H9 (cell line): ENCODE measurements around the gene GPD1L. TPM values are rescaled to one million over a fixed set of nuclear protein-coding genes. Genes with fewer than 3 reads are reported as not detected.

Experiments
- DNase-seq: peaks from one replicate; pipeline ENCODE4 v3.0.0-alpha.2; 2017
- H2AFZ ChIP-seq: one replicate; pipeline ENCODE4 v1.6.1; 2013; ENCODE audit warnings: mild to moderate bottlenecking, low read length, control low read depth, moderate library complexity
- H2AK5ac ChIP-seq: 2 replicates; pipeline ENCODE4 v1.6.1; 2013; ENCODE audit warnings: low read length, control low read depth, mixed read lengths; ENCODE audit not compliant: insufficient read length
- H2BK120ac ChIP-seq: one replicate; pipeline ENCODE4 v1.6.1; 2013; ENCODE audit warnings: low read depth, mild to moderate bottlenecking, low read length, control low read depth, inconsistent platforms; ENCODE audit not compliant: poor library complexity, severe bottlenecking
- H2BK12ac ChIP-seq: 2 replicates; pipeline ENCODE4 v1.6.1; 2013; ENCODE audit warnings: low read length, control low read depth, mixed read lengths, low read depth; ENCODE audit not compliant: insufficient read length
- H2BK15ac ChIP-seq: 2 replicates; pipeline ENCODE4 v1.6.1; 2013; ENCODE audit warnings: low read depth, low read length, control low read depth
- H2BK20ac ChIP-seq: one replicate; pipeline ENCODE4 v1.6.1; 2013; ENCODE audit warnings: low read depth, mild to moderate bottlenecking, low read length, control low read depth, inconsistent platforms; ENCODE audit not compliant: poor library complexity, severe bottlenecking
- H2BK5ac ChIP-seq: 2 replicates; pipeline ENCODE4 v1.6.1; 2013; ENCODE audit warnings: low read length, control low read depth, mixed read lengths; ENCODE audit not compliant: insufficient read length
- H3K14ac ChIP-seq: 2 replicates; pipeline ENCODE4 v1.6.1; 2013; ENCODE audit warnings: low read length, control low read depth; ENCODE audit not compliant: insufficient read depth
- H3K18ac ChIP-seq: 2 replicates; pipeline ENCODE4 v1.6.1; 2013; ENCODE audit warnings: low read depth, mild to moderate bottlenecking, mixed read lengths, low read length, control low read depth; ENCODE audit not compliant: insufficient read length
- H3K23ac ChIP-seq: 2 replicates; pipeline ENCODE4 v1.6.1; 2013; ENCODE audit warnings: low read length, control low read depth, mixed read lengths, low read depth; ENCODE audit not compliant: insufficient read length
- H3K23me2 ChIP-seq: 2 replicates; pipeline ENCODE4 v1.6.1; 2013; ENCODE audit warnings: low read depth, mild to moderate bottlenecking, mixed read lengths, low read length, control low read depth; ENCODE audit not compliant: insufficient read length, poor library complexity, severe bottlenecking
- H3K27ac ChIP-seq: 2 replicates; pipeline ENCODE4 v1.5.1; 2013; ENCODE audit warnings: low read length, control low read depth, mixed read lengths, low read depth; ENCODE audit not compliant: insufficient read length
- H3K27me3 ChIP-seq: 2 replicates; pipeline ENCODE4 v1.6.1; 2013; ENCODE audit warnings: low read length, control low read depth, inconsistent platforms; ENCODE audit not compliant: insufficient read depth
- H3K4ac ChIP-seq: 2 replicates; pipeline ENCODE4 v1.6.1; 2013; ENCODE audit warnings: low read depth, mild to moderate bottlenecking, control low read depth, inconsistent platforms, low read length, moderate library complexity
- H3K4me1 ChIP-seq: 2 replicates; pipeline ENCODE4 v1.6.1; 2013; ENCODE audit warnings: low read length, control low read depth, inconsistent platforms; ENCODE audit not compliant: insufficient read depth
- H3K4me2 ChIP-seq: 2 replicates; pipeline ENCODE4 v1.6.1; 2013; ENCODE audit warnings: low read length, control low read depth, mixed read lengths; ENCODE audit not compliant: insufficient read length, insufficient read depth
- H3K56ac ChIP-seq: 2 replicates; pipeline ENCODE4 v1.6.1; 2013; ENCODE audit warnings: low read depth, mild to moderate bottlenecking, mixed read lengths, low read length, control low read depth; ENCODE audit not compliant: insufficient read length
- H3K79me1 ChIP-seq: 2 replicates; pipeline ENCODE4 v1.6.1; 2013; ENCODE audit warnings: low read depth, mild to moderate bottlenecking, moderate library complexity, low read length, control low read depth, inconsistent platforms; ENCODE audit not compliant: insufficient read depth, poor library complexity, severe bottlenecking
- H3K79me2 ChIP-seq: 2 replicates; pipeline ENCODE4 v1.6.1; 2013; ENCODE audit warnings: low read length, control low read depth, inconsistent platforms; ENCODE audit not compliant: insufficient read depth
- H3K9ac ChIP-seq: 2 replicates; pipeline ENCODE4 v1.6.1; 2013; ENCODE audit warnings: low read length, control low read depth, mixed read lengths; ENCODE audit not compliant: insufficient read length; ENCODE audit errors: extremely low read depth
- H3K9me3 ChIP-seq: one replicate; pipeline ENCODE4 v1.6.1; 2013; ENCODE audit warnings: low read depth, low read length, inconsistent platforms; ENCODE audit not compliant: control insufficient read depth
- H3T11ph ChIP-seq: one replicate; pipeline ENCODE4 v1.6.1; 2013; ENCODE audit warnings: mild to moderate bottlenecking, low read length, control low read depth, inconsistent platforms
- H4K20me1 ChIP-seq: one replicate; pipeline ENCODE4 v1.6.1; 2013; ENCODE audit not compliant: control insufficient read depth, insufficient read length, insufficient read depth
- H4K5ac ChIP-seq: 2 replicates; pipeline ENCODE4 v1.6.1; 2013; ENCODE audit warnings: low read depth, mild to moderate bottlenecking, mixed read lengths, low read length, control low read depth; ENCODE audit not compliant: insufficient read length
- H4K8ac ChIP-seq: replicated peaks from 2 replicates; pipeline ENCODE4 v1.6.1; 2013; ENCODE audit warnings: low read length, control low read depth, mixed read lengths, low read depth; ENCODE audit not compliant: insufficient read length
- H4K91ac ChIP-seq: 2 replicates; pipeline ENCODE4 v1.6.1; 2013; ENCODE audit warnings: low read depth, mild to moderate bottlenecking, moderate library complexity, mixed read lengths, low read length, control low read depth; ENCODE audit not compliant: insufficient read length
- H3K27ac Mint-ChIP-seq, 3 experiments: 2 replicates in 2 of 3; 3 replicates in 1 of 3; pipeline ENCODE4 v1.8.0; 2020 to 2021; ENCODE audit warnings: mixed read lengths in 3 of 3, mild to moderate bottlenecking in 1 of 3, moderate library complexity in 1 of 3
- H3K27me3 Mint-ChIP-seq: 2 replicates; pipeline ENCODE4 v1.8.0; 2021; ENCODE audit warnings: low read depth, mild to moderate bottlenecking, moderate library complexity, mixed read lengths
- H3K36me3 Mint-ChIP-seq, 3 experiments: 2 replicates in 2 of 3; 3 replicates in 1 of 3; pipeline ENCODE4 v1.8.0; 2020 to 2021; ENCODE audit warnings: low read depth in 3 of 3, mixed read lengths in 3 of 3; ENCODE audit not compliant: insufficient read depth in 1 of 3
- H3K4me1 Mint-ChIP-seq, 2 experiments: 2 replicates each; pipeline ENCODE4 v1.8.0; 2020; ENCODE audit warnings: mixed read lengths in 2 of 2
- H3K4me3 Mint-ChIP-seq, 2 experiments: 2 replicates in 1 of 2; 3 replicates in 1 of 2; pipeline ENCODE4 v1.8.0; 2020 to 2021; ENCODE audit warnings: mild to moderate bottlenecking in 2 of 2, mixed read lengths in 2 of 2, moderate library complexity in 1 of 2
- H3K9me3 Mint-ChIP-seq, 2 experiments: 2 replicates in 1 of 2; 3 replicates in 1 of 2; pipeline ENCODE4 v1.8.0; 2020; ENCODE audit warnings: mild to moderate bottlenecking in 2 of 2, mixed read lengths in 2 of 2, moderate library complexity in 1 of 2
- WGBS: extraction: QIAGEN DNeasy Blood & Tissue Kit; methylation state at CpG from one replicate; pipeline ENCODE4 v1.1.7; 2013; ENCODE audit warnings: missing lambda C conversion rate, low lambda C conversion rate, mixed read lengths; ENCODE audit not compliant: insufficient read length; ENCODE audit errors: extremely low coverage; 5-methylcytosine and 5-hydroxymethylcytosine counted together
- total RNA-seq: library from RNA; stranded (reverse); gene quantifications from 2 replicates; pipeline ENCODE4 v1.2.1, GENCODE V29; 2021
- TF ChIP-seq, protein P1 (sequence below): fragments of 200-600 bp; sonication (generic); conservative IDR thresholded peaks from 3 replicates; pipeline ENCODE4 v1.8.0; 2021; ENCODE audit warnings: antibody characterized with exemption, mild to moderate bottlenecking

Gene GPD1L
- total RNA-seq, 1 experiment from 2014 or later, result 3.7 TPM

DNA sequence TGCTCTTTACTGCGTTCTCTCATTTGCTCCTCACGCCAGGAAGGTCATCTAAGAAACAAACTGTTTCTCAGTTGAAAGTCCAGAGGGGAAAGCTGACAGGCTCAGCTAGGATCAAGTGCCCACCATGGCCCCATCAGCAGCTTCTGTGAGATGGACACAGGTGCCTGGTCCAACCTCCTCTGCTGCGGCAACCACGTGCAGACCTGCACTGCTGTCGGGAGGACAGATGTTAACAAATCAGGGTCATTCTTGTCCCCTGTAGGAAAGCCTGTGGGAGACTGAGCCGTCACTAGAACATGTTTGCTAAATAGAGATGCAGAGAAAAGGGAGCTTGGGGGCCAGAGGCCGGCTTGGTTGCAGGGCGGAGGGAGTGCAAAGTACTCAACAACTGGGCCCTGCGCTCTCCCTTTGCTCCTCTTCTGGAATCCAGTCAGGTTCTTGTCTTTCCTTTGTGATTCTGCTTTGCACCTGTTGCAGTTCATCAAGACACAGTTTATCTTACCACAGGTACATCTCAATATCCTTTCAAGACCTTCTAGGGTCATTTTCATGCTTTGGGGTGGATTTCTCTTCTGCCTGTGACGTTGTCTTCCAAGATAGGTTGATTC lies 20.9 kb downstream of the GPD1L start:
- H3K4me1 ChIP-seq, result no peaks in the 10 kb centered on the region
- no peak overlapping the region for H3K4me2 ChIP-seq
- no peaks in the 10 kb centered on the region for H3K36me3 Mint-ChIP-seq
- no peaks in the 10 kb centered on the region for H3K27me3 Mint-ChIP-seq
- no peaks in the 10 kb centered on the region for H3K27me3 ChIP-seq
- H3K9me3 Mint-ChIP-seq, result no peaks in the 10 kb centered on the region; a peak in 1 of 5 replicates
- no peak overlapping the region for H3K4ac ChIP-seq
- H3K27ac Mint-ChIP-seq, result no peak overlapping the region; a peak in 1 of 7 replicates
- H3K79me1 ChIP-seq, result no peaks in the 10 kb centered on the region
- H2BK15ac ChIP-seq, result no peak overlapping the region
- no peaks in the 10 kb centered on the region for H3K9me3 ChIP-seq
- H4K91ac ChIP-seq, result no peak overlapping the region
- H3K18ac ChIP-seq, result no peak overlapping the region
- H2AFZ ChIP-seq, result no peak overlapping the region
- H3K23ac ChIP-seq, result no peak overlapping the region
- no peak overlapping the region for H2BK5ac ChIP-seq
- no peak overlapping the region for H3K27ac ChIP-seq
- H4K5ac ChIP-seq, result no peak overlapping the region
- no peak for DNase-seq
- no peak overlapping the region for H2BK20ac ChIP-seq
- H2BK120ac ChIP-seq, result no peak overlapping the region
- no peaks in the 10 kb centered on the region for H3K23me2 ChIP-seq
- H4K8ac ChIP-seq, result no peak overlapping the region
- H2AK5ac ChIP-seq, result no peak overlapping the region
- H3K4me3 Mint-ChIP-seq, result no peak overlapping the region
- H3K79me2 ChIP-seq, result no peaks in the 10 kb centered on the region
- no peak overlapping the region for H2BK12ac ChIP-seq
- TF ChIP-seq, protein P1, sequence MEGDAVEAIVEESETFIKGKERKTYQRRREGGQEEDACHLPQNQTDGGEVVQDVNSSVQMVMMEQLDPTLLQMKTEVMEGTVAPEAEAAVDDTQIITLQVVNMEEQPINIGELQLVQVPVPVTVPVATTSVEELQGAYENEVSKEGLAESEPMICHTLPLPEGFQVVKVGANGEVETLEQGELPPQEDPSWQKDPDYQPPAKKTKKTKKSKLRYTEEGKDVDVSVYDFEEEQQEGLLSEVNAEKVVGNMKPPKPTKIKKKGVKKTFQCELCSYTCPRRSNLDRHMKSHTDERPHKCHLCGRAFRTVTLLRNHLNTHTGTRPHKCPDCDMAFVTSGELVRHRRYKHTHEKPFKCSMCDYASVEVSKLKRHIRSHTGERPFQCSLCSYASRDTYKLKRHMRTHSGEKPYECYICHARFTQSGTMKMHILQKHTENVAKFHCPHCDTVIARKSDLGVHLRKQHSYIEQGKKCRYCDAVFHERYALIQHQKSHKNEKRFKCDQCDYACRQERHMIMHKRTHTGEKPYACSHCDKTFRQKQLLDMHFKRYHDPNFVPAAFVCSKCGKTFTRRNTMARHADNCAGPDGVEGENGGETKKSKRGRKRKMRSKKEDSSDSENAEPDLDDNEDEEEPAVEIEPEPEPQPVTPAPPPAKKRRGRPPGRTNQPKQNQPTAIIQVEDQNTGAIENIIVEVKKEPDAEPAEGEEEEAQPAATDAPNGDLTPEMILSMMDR, result no peak
- WGBS, result no CpG with 5 or more reads among the region's 10 CpGs
- H4K20me1 ChIP-seq, result no peaks in the 10 kb centered on the region
- H3K14ac ChIP-seq, result no peak overlapping the region
- H3T11ph ChIP-seq, result no peak overlapping the region
- H3K56ac ChIP-seq, result no peak overlapping the region
- H3K9ac ChIP-seq, result no peak overlapping the region
- H3K4me1 Mint-ChIP-seq, result peaks cover 0 to 3% of the 10 kb centered on the region in 2 experiments; a peak in 1 of 4 replicates
